SK-N-SH treated with all-trans-retinoic acid at 6 μM for 48 hours (cell line): ENCODE results near the gene ADGRL2.

ENCODE experiments used
- ARNTL ChIP-seq: fragments of 450-650 bp; formaldehyde crosslinking; IDR thresholded peaks from 2 replicates; pipeline ENCODE4 v1.5.0; 2020; ENCODE audit warnings: low read depth, mild to moderate bottlenecking, moderate library complexity, borderline replicate concordance
- CSDC2 ChIP-seq: fragments of 250-450 bp; sonication (Bioruptor Pico); IDR thresholded peaks from 2 replicates; pipeline ENCODE4 v1.5.0; 2020; ENCODE audit warnings: mild to moderate bottlenecking, moderate library complexity
- SNAI2 ChIP-seq: fragments of 250-450 bp; sonication (Bioruptor Pico); IDR thresholded peaks from 2 replicates; pipeline ENCODE4 v1.5.0; 2020; ENCODE audit warnings: mild to moderate bottlenecking, moderate library complexity
- TOX ChIP-seq: fragments of 250-450 bp; sonication (Bioruptor Pico); IDR thresholded peaks from 2 replicates; pipeline ENCODE4 v1.8.0; 2021; ENCODE audit warnings: mild to moderate bottlenecking, moderate library complexity, borderline replicate concordance
- ZFP30 ChIP-seq: fragments of 450-650 bp; formaldehyde crosslinking; IDR thresholded peaks from 2 replicates; pipeline ENCODE4 v1.5.0; 2022; ENCODE audit warnings: mild to moderate bottlenecking, moderate library complexity
- TF ChIP-seq, protein P1 (sequence below): fragments of 250-450 bp; sonication (Bioruptor Pico); IDR thresholded peaks from 2 replicates; pipeline ENCODE4 v1.5.0; 2020; ENCODE audit warnings: mild to moderate bottlenecking, moderate library complexity
- TF ChIP-seq, protein P2 (sequence below): fragments of 250-450 bp; sonication (Bioruptor Pico); IDR thresholded peaks from 2 replicates; pipeline ENCODE4 v1.8.0; 2021; ENCODE audit warnings: low read depth, mild to moderate bottlenecking, moderate library complexity, borderline replicate concordance

DNA sequence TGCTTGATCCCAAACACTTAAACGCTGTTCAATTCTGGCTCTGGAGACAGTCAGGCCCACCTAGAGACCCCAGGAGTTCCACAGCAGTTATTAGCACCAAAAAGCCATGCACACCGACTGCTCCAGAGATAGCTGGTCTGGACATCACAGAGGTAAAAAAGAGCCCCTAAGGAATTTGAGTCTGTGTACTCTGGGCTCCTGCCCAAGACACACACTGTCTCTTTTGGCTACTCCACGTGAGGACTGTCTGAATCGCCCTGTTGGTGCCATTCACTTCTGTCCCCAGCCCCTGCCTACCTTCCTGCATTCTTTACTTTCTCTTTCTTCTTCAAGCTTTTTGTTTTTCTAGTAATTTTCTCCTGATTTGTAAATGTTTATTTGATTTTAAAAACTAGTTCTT is 197.4 kb downstream of the ADGRL2 start:
- no peak for TF ChIP-seq CSDC2 (CRISPR knock-in tag)
- no peak for TF ChIP-seq SNAI2 (CRISPR knock-in tag)
- TF ChIP-seq, protein P1, sequence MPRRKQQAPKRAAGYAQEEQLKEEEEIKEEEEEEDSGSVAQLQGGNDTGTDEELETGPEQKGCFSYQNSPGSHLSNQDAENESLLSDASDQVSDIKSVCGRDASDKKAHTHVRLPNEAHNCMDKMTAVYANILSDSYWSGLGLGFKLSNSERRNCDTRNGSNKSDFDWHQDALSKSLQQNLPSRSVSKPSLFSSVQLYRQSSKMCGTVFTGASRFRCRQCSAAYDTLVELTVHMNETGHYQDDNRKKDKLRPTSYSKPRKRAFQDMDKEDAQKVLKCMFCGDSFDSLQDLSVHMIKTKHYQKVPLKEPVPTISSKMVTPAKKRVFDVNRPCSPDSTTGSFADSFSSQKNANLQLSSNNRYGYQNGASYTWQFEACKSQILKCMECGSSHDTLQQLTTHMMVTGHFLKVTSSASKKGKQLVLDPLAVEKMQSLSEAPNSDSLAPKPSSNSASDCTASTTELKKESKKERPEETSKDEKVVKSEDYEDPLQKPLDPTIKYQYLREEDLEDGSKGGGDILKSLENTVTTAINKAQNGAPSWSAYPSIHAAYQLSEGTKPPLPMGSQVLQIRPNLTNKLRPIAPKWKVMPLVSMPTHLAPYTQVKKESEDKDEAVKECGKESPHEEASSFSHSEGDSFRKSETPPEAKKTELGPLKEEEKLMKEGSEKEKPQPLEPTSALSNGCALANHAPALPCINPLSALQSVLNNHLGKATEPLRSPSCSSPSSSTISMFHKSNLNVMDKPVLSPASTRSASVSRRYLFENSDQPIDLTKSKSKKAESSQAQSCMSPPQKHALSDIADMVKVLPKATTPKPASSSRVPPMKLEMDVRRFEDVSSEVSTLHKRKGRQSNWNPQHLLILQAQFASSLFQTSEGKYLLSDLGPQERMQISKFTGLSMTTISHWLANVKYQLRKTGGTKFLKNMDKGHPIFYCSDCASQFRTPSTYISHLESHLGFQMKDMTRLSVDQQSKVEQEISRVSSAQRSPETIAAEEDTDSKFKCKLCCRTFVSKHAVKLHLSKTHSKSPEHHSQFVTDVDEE (CRISPR knock-in tag), result no peak
- TF ChIP-seq ZFP30 (CRISPR knock-in tag), result no peak
- TF ChIP-seq, protein P2, sequence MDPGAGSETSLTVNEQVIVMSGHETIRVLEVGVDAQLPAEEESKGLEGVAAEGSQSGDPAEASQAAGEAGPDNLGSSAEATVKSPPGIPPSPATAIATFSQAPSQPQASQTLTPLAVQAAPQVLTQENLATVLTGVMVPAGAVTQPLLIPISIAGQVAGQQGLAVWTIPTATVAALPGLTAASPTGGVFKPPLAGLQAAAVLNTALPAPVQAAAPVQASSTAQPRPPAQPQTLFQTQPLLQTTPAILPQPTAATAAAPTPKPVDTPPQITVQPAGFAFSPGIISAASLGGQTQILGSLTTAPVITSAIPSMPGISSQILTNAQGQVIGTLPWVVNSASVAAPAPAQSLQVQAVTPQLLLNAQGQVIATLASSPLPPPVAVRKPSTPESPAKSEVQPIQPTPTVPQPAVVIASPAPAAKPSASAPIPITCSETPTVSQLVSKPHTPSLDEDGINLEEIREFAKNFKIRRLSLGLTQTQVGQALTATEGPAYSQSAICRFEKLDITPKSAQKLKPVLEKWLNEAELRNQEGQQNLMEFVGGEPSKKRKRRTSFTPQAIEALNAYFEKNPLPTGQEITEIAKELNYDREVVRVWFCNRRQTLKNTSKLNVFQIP, result no peak
- no peak for TF ChIP-seq TOX (CRISPR knock-in tag)
- no peak for TF ChIP-seq ARNTL (CRISPR knock-in tag)
